ENCODE data around the gene CAPRIN1.

Gene CAPRIN1

GRCh38 chr11:34040571-34040970 is 11.0 kb upstream of the CAPRIN1 start:
- Mint-ChIP-seq H3K27me3 (ENCODE audit: low read depth, poor library complexity) (peaks cover 2% of the 10 kb centered on the region), H3K9me3 (no peaks in the 10 kb centered on the region), H3K36me3 (ENCODE audit: low read depth) (no peaks in the 10 kb centered on the region), H3K27ac (no peak overlapping the region), H3K4me3 (no peak overlapping the region), H3K4me1 (peaks cover 9% of the 10 kb centered on the region)
- DNase-seq = no peak
- no peak for TF ChIP-seq CTCF (IDR thresholded peaks at IDR 0.05)

GRCh38 chr11:34044664-34045485 is 6.7 kb upstream of the CAPRIN1 start:
- Mint-ChIP-seq H3K36me3 (ENCODE audit: low read depth) (no peaks in the 10 kb centered on the region), H3K27me3 (ENCODE audit: low read depth, poor library complexity) (no peaks in the 10 kb centered on the region), H3K9me3 (no peaks in the 10 kb centered on the region), H3K4me3 (no peak overlapping the region), H3K27ac (no peak overlapping the region), H3K4me1 (peaks cover 12% of the 10 kb centered on the region)
- DNase-seq = no peak
- TF ChIP-seq CTCF (IDR thresholded peaks at IDR 0.05) = no peak

GRCh38 chr11:34049028-34049427 is 2.5 kb upstream of the CAPRIN1 start:
- Mint-ChIP-seq H3K27ac (no peak overlapping the region), H3K36me3 (ENCODE audit: low read depth) (peaks cover 12% of the 10 kb centered on the region), H3K4me1 (peaks cover 34% of the 10 kb centered on the region), H3K9me3 (no peaks in the 10 kb centered on the region), H3K27me3 (ENCODE audit: low read depth, poor library complexity) (no peaks in the 10 kb centered on the region), H3K4me3 (no peak overlapping the region)
- no peak for TF ChIP-seq CTCF (IDR thresholded peaks at IDR 0.05)
- DNase-seq = no peak

- H3K9me3 Mint-ChIP-seq = no peaks in the 10 kb centered on the region
- peaks cover 34% of the 10 kb centered on the region for H3K4me1 Mint-ChIP-seq
- TF ChIP-seq CTCF (IDR thresholded peaks at IDR 0.05) = no peak
- H3K27me3 Mint-ChIP-seq (ENCODE audit: low read depth, poor library complexity) = no peaks in the 10 kb centered on the region
- H3K4me3 Mint-ChIP-seq = peak overlapping the region; percentile 98
- DNase-seq = no peak
- H3K36me3 Mint-ChIP-seq (ENCODE audit: low read depth) = peaks cover 27% of the 10 kb centered on the region
- peak overlapping the region; percentile 86 for H3K27ac Mint-ChIP-seq
Observed at GRCh38 chr11:34050581-34051348, 766 bp upstream of the CAPRIN1 start.

- TF ChIP-seq CTCF (IDR thresholded peaks at IDR 0.05) = no peak
- Mint-ChIP-seq H3K27ac (peak overlapping the region; percentile 98), H3K36me3 (ENCODE audit: low read depth) (peaks cover 39% of the 10 kb centered on the region), H3K4me1 (peaks cover 46% of the 10 kb centered on the region), H3K4me3 (peak overlapping the region; percentile 98), H3K9me3 (peaks cover 2% of the 10 kb centered on the region), H3K27me3 (ENCODE audit: low read depth, poor library complexity) (no peaks in the 10 kb centered on the region)
- peak; percentile 94 for DNase-seq
Observed at GRCh38 chr11:34052036-34052607, 591 bp downstream of the CAPRIN1 start.
